WI38 (cell line): ENCODE results near the gene CUEDC2.

Experiments
- H3K4me3 ChIP-seq: 2 replicates; pipeline ENCODE4 v1.5.1; 2011; ENCODE audit warnings: low read depth, mild to moderate bottlenecking, control low read depth, low read length
- TF ChIP-seq, protein P1 (sequence below): IDR thresholded peaks from 2 replicates; pipeline ENCODE4 v1.5.1; 2012; ENCODE audit warnings: low read depth, mild to moderate bottlenecking, control low read depth, low read length

CUEDC2 gene

DNA sequence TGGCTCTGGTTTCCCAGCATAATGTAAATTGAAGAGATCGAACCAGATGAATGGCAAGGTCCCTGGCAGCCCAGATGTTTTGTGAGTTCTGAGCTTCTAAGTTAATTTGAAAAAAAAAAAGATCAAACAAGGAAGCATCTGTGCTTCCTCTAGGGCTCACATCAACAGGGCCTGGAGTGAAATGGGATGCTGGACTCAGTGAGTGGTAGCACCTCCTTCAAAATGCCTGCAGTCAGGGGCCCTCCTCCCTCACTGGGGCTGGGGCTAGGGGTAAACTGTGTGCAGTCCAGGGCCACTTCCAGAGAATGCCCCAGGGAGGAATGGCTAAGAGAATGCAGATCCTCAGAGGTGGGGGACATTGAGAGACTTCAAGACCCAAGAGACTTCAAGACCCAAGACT lies 6.0 kb upstream of the CUEDC2 start:
- no peak overlapping the region for H3K4me3 ChIP-seq
- TF ChIP-seq, protein P1, sequence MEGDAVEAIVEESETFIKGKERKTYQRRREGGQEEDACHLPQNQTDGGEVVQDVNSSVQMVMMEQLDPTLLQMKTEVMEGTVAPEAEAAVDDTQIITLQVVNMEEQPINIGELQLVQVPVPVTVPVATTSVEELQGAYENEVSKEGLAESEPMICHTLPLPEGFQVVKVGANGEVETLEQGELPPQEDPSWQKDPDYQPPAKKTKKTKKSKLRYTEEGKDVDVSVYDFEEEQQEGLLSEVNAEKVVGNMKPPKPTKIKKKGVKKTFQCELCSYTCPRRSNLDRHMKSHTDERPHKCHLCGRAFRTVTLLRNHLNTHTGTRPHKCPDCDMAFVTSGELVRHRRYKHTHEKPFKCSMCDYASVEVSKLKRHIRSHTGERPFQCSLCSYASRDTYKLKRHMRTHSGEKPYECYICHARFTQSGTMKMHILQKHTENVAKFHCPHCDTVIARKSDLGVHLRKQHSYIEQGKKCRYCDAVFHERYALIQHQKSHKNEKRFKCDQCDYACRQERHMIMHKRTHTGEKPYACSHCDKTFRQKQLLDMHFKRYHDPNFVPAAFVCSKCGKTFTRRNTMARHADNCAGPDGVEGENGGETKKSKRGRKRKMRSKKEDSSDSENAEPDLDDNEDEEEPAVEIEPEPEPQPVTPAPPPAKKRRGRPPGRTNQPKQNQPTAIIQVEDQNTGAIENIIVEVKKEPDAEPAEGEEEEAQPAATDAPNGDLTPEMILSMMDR = no peak

DNA sequence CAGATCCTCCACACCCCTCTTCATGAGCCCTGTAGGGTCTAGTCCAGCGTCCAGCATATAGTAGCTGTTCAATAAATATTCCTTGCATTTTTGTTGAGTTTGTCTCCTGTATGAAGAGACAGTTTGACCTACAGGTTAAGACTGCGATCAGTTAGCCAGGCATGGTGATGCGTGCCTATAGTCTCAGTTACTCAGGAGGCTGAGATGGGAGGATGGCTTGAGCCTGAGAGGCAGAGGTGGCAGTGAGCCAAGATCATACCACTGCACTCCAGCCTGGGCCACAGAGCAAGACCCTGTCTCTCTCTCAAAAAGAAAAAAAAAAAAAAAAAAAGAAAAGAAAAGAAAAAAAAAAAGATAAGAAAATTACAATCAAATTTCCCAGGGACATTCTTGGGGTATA lies 5.1 kb upstream of the CUEDC2 start:
- TF ChIP-seq, protein P1 = no peak
- H3K4me3 ChIP-seq = no peak overlapping the region

DNA sequence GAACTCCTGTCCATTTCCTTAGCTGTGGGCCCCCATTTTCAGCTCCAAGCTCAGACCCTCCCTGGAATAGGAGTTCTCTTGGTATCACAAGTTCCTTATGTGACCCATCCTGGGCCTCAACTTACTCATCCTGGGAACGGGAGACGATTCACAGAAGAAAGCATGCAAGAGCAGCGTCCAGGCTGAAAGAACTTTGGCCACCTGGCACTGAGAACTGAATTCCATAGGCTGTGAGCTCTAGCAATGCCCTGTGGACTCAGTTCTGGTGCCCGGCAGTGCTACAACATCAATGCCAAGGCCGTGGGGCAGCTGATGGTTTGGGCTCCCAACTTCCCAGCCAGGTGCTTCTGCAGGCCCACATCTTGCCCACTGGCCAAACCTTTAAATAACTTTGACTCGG lies 3.9 kb upstream of the CUEDC2 start:
- H3K4me3 ChIP-seq = no peak overlapping the region
- TF ChIP-seq, protein P1 = no peak

DNA sequence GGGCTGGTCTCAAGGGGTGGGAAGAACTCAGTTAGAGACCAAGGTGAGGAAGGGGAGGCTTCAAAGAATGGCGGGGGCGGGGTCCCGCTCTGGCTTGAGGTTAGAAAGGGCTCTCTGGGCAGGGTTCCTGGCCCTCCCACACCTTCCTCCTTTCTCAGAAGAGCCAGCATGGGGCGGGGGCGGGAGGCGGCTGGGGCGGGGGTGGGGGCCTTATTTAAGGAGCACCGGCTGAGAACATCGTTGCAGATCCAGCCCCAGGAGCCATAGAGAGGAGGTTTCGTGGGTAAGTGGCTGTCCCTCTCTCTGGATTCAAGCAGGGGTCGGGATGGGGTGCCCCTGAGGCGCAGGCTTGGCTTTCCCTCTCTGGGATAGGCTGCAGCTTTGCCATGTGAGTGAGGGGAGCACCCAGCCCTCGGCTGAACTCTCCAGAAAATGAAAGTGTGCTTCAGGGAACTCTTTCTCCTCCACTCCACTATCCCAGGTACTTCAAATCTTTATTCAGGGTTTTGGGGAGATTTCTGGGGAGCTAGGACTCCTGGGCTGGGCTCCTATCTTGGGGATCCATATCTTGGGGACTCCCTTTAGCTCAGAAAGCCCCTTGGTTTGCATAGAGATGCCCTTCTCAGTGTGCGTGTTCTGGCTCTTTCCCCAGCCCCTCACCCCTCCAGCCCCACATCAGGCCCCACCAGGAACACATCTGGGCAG lies 3.3 kb upstream of the CUEDC2 start:
- TF ChIP-seq, protein P1 = no peak
- no peak overlapping the region; the same call in 1 of the 2 replicates for H3K4me3 ChIP-seq

DNA sequence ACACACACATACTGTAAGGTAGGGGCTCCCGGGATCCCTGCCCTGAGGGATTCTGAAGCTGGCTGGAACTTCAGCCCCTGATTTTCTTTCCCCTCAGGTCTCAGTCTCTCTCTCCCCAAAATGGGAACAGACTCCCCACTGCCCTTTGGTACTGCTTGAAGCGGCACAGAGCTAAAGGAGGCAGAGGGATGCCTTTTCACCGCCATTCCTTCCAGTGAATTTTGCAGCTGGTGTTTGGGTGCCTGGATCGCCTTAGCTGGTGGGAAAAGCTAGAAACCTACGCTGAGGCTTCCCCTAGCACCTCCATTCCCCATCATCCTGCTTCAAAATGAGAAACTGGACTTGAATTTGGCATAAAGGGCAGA lies 2.7 kb upstream of the CUEDC2 start:
- TF ChIP-seq, protein P1 = no peak
- H3K4me3 ChIP-seq = no peak overlapping the region

DNA sequence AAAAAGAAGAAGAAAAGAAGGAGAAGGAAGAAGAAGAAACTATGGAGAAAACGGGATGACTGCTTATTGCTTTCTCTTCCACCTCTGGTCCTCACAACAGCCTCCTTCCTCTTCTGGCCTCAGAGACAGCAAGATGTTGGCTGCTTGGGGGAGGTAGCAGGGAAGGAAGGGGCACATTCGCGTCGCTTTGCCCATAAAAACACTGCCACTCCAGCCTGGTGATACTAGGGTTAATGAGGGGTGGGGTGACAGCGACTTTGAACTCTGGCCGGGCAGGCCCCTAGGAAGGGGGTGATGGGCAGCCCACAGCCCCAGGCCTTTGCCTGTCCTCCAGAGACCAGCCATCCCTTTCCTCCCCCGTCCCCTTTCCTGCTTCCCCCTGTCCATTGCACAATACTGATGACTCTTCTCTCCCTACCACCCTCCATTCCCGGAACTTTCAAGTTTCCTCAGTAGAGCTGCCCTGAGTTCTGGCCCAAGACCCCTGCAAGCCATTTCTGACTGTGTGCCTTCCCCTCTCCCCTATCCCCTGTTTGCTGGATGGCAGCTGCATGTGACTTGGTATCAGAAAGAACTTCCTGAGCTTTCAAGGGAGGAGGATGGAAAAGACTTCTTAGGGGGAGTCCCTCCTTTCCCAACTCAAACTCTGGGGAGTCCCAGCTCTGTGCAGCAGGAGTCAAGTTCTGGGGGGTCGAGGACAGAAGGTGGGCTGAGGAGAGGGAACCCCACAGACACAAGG lies 2.2 kb upstream of the CUEDC2 start:
- TF ChIP-seq, protein P1 = no peak
- H3K4me3 ChIP-seq = no peak overlapping the region

DNA sequence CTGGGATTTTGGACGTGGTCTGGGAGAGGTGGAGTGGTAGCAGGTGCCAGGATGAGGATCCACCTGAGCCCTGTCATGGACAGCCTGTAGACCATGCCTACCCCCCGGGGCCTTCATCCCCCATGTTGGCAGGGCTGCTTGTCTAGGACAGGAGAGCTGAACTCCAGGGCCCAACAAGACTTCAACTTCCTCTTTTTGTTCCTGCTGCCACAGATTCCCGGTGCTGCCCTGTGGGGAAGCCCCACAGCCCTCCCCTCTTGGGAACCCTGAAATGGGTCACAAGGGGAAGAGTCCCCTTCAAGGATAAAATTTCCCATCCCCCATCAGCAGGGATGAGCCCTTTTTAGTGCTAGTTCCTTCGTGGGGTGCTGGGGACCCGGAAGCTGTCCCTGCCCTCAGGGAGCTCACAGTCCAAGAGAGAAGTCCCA lies 1.3 kb upstream of the CUEDC2 start:
- H3K4me3 ChIP-seq = no peak overlapping the region

More for the DNA sequence above, 1.3 kb upstream of the CUEDC2 start:
- TF ChIP-seq, protein P1 = no peak
